HCT116 (cell line): ENCODE data around the gene ASPG.

Source experiments
- ATF3 ChIP-seq: IDR thresholded peaks from 2 replicates; pipeline ENCODE4 v1.6.1; 2012
- CTCF ChIP-seq, 3 experiments: fragments of 200-600 bp in 1 of 3; sonication (generic) in 1 of 3; IDR thresholded peaks in 2 of 3; conservative IDR thresholded peaks in 1 of 3; 2 replicates each; pipeline ENCODE4 v1.5.1; 2012 to 2017; ENCODE audit warnings: low read depth in 2 of 3, low read length in 2 of 3, antibody characterized with exemption in 1 of 3, borderline replicate concordance in 1 of 3, control low read depth in 1 of 3, mild to moderate bottlenecking in 1 of 3, mixed read lengths in 1 of 3, mixed run types in 1 of 3, moderate library complexity in 1 of 3; ENCODE audit not compliant: insufficient read depth in 1 of 3
- EZH2 ChIP-seq: fragments of 200-600 bp; sonication (generic); IDR thresholded peaks from 2 replicates; pipeline ENCODE4 v1.6.1; 2017; ENCODE audit warnings: antibody characterized with exemption, mixed run types
- EZH2phosphoT487 ChIP-seq: fragments of 200-600 bp; IDR thresholded peaks from 2 replicates; pipeline ENCODE4 v1.6.1; 2018; ENCODE audit warnings: antibody characterized with exemption, borderline replicate concordance
- JUND ChIP-seq: IDR thresholded peaks from 2 replicates; pipeline ENCODE4 v1.6.1; 2012
- MAX ChIP-seq: IDR thresholded peaks from 2 replicates; pipeline ENCODE4 v1.6.1; 2012
- POLR2A ChIP-seq: IDR thresholded peaks from 2 replicates; pipeline ENCODE4 v1.7.0; 2011; ENCODE audit warnings: borderline replicate concordance; ENCODE audit not compliant: insufficient read depth, insufficient read length; ENCODE audit errors: extremely low read depth
- SP1 ChIP-seq: IDR thresholded peaks from 2 replicates; pipeline ENCODE4 v1.6.1; 2012; ENCODE audit warnings: low read depth
- SRF ChIP-seq: IDR thresholded peaks from 2 replicates; pipeline ENCODE4 v1.6.1; 2012; ENCODE audit warnings: low read depth
- YY1 ChIP-seq: IDR thresholded peaks from 2 replicates; pipeline ENCODE4 v1.6.1; 2011; ENCODE audit warnings: low read length, low read depth, moderate library complexity, mild to moderate bottlenecking; ENCODE audit not compliant: insufficient replicate concordance; ENCODE audit errors: extremely low read depth

- TF ChIP-seq CTCF (IDR thresholded peaks at IDR 0.05 in 2 of 3, conservative IDR thresholded peaks at IDR 0.05 in 1 of 3; ENCODE audit: borderline replicate concordance in 1 of 3, insufficient read depth in 1 of 3, low read depth in 2 of 3, low read length in 2 of 3) (no peak), POLR2A (no peak), EZH2phosphoT487 (no peak), JUND (no peak), EZH2 (no peak), SP1 (no peak), MAX (no peak), SRF (no peak), ATF3 (no peak), YY1 (no peak)
Observed at GRCh38 chr14:104121142-104121541, 35.6 kb downstream of the ASPG start.
